IMR-90 (cell line): Measurements from ENCODE around the gene TENM4. TPM values are rescaled to one million over a fixed set of nuclear protein-coding genes. Genes with fewer than 3 reads are reported as not detected.

Source experiments
- ATAC-seq: fragments of 200-7000 bp; cut with Tn5 transposase; 2 replicates; pipeline ENCODE4 v1.9.1; 2020; ENCODE audit warnings: low read depth, mild to moderate bottlenecking, moderate library complexity
- BruUV-seq: library from RNA; stranded (reverse); fragments of 400-500 nt; replicated peaks from 2 replicates; lab custom pipeline; 2021; lab: Mats Ljungman, UMichigan
- CTCF ChIA-PET: fragments of 300-600 bp; formaldehyde crosslinking; extraction: SDS; loops from one replicate; lab custom pipeline; 2021; ENCODE audit warnings: antibody characterized with exemption; lab: Yijun Ruan, JAX
- POLR2A ChIA-PET: fragments of 300-600 bp; sonication (Branson Sonifier 250); formaldehyde crosslinking; loops from one replicate; lab custom pipeline; 2022; ENCODE audit warnings: antibody characterized with exemption; ENCODE audit not compliant: unreplicated experiment; lab: Charles Lee
- DNase-seq: peaks from one replicate; pipeline ENCODE4 v3.0.0; 2013
- H2AFZ ChIP-seq: replicated peaks from 2 replicates; pipeline ENCODE3; 2013; ENCODE audit warnings: low read length, mild to moderate bottlenecking; ENCODE audit not compliant: poor library complexity
- H2AK5ac ChIP-seq: 2 replicates; pipeline ENCODE4 v1.6.1; 2013; ENCODE audit warnings: low read depth, low read length, inconsistent platforms
- H2AK9ac ChIP-seq: replicated peaks from 2 replicates; pipeline ENCODE3; 2013; ENCODE audit warnings: mild to moderate bottlenecking, low read depth, low read length, moderate library complexity; ENCODE audit not compliant: poor library complexity
- H2BK120ac ChIP-seq: 2 replicates; pipeline ENCODE4 v1.6.1; 2013; ENCODE audit warnings: low read depth, low read length, inconsistent platforms
- H2BK15ac ChIP-seq: 3 replicates; pipeline ENCODE4 v1.6.1; 2013; ENCODE audit warnings: low read depth, low read length, inconsistent platforms
- H2BK20ac ChIP-seq: 2 replicates; pipeline ENCODE4 v1.6.1; 2013; ENCODE audit warnings: low read depth, mild to moderate bottlenecking, inconsistent platforms, low read length, moderate library complexity
- H2BK5ac ChIP-seq: 2 replicates; pipeline ENCODE4 v1.6.1; 2013; ENCODE audit warnings: mild to moderate bottlenecking, low read depth, low read length, inconsistent platforms; ENCODE audit not compliant: poor library complexity, severe bottlenecking
- H3K14ac ChIP-seq: replicated peaks from 2 replicates; pipeline ENCODE4 v1.6.1; 2013; ENCODE audit warnings: low read depth, low read length, inconsistent platforms
- H3K18ac ChIP-seq: 2 replicates; pipeline ENCODE4 v1.6.1; 2013; ENCODE audit warnings: low read depth, low read length, control low read depth
- H3K23ac ChIP-seq: 2 replicates; pipeline ENCODE4 v1.6.1; 2013; ENCODE audit warnings: low read depth, low read length, inconsistent platforms
- H3K27ac ChIP-seq: 2 replicates; pipeline ENCODE4 v1.5.1; 2013; ENCODE audit warnings: mild to moderate bottlenecking, control low read depth, low read length; ENCODE audit not compliant: insufficient read depth
- H3K27me3 ChIP-seq: 2 replicates; pipeline ENCODE4 v1.6.1; 2013; ENCODE audit warnings: low read length; ENCODE audit not compliant: control insufficient read depth, insufficient read depth
- H3K36me3 ChIP-seq: 2 replicates; pipeline ENCODE4 v1.6.1; 2013; ENCODE audit warnings: low read length, mixed read lengths; ENCODE audit not compliant: control insufficient read depth, insufficient read depth
- H3K4ac ChIP-seq: 2 replicates; pipeline ENCODE4 v1.6.1; 2013; ENCODE audit warnings: low read depth, low read length, inconsistent platforms
- H3K4me1 ChIP-seq: 2 replicates; pipeline ENCODE4 v1.6.1; 2013; ENCODE audit warnings: low read length, mixed read lengths; ENCODE audit not compliant: control insufficient read depth, insufficient read depth
- H3K4me2 ChIP-seq: 2 replicates; pipeline ENCODE4 v1.6.1; 2013; ENCODE audit warnings: low read depth, mild to moderate bottlenecking, control low read depth, low read length, moderate library complexity
- H3K4me3 ChIP-seq: 2 replicates; pipeline ENCODE4 v1.5.1; 2013; ENCODE audit warnings: low read depth, mild to moderate bottlenecking, control low read depth, low read length, moderate library complexity; ENCODE audit not compliant: insufficient read depth
- H3K56ac ChIP-seq: 2 replicates; pipeline ENCODE4 v1.6.1; 2013; ENCODE audit warnings: low read length, inconsistent platforms; ENCODE audit not compliant: insufficient read depth; ENCODE audit errors: extremely low read depth
- H3K79me1 ChIP-seq, 2 experiments: 2 replicates each; pipeline ENCODE4 v1.6.1; 2013; ENCODE audit warnings: low read length in 2 of 2, inconsistent platforms in 1 of 2, low read depth in 1 of 2
- H3K9ac ChIP-seq: 2 replicates; pipeline ENCODE4 v1.6.1; 2013; ENCODE audit warnings: low read depth, low read length, control low read depth
- H3K9me1 ChIP-seq: 2 replicates; pipeline ENCODE4 v1.6.1; 2013; ENCODE audit warnings: low read length, inconsistent platforms; ENCODE audit not compliant: insufficient read depth
- H3K9me3 ChIP-seq: 2 replicates; pipeline ENCODE4 v1.6.1; 2013; ENCODE audit warnings: low read length; ENCODE audit not compliant: control insufficient read depth, insufficient read depth
- H4K20me1 ChIP-seq: 2 replicates; pipeline ENCODE4 v1.6.1; 2013; ENCODE audit warnings: low read length, inconsistent platforms; ENCODE audit not compliant: insufficient read depth
- H4K5ac ChIP-seq: 2 replicates; pipeline ENCODE4 v1.6.1; 2013; ENCODE audit warnings: mild to moderate bottlenecking, low read depth, low read length, control low read depth
- H4K8ac ChIP-seq, 2 experiments: 2 replicates each; pipeline ENCODE4 v1.6.1; 2013; ENCODE audit warnings: low read depth in 2 of 2, low read length in 2 of 2, control low read depth in 1 of 2, inconsistent platforms in 1 of 2
- H4K91ac ChIP-seq: 2 replicates; pipeline ENCODE4 v1.6.1; 2013; ENCODE audit warnings: low read depth, low read length, inconsistent platforms; ENCODE audit not compliant: insufficient read depth
- CEBPB ChIP-seq: IDR thresholded peaks from 2 replicates; pipeline ENCODE4 v1.6.1; 2012; ENCODE audit warnings: low read depth, low read length, improper control_type of control experiment
- CHD1 ChIP-seq: IDR thresholded peaks from 2 replicates; pipeline ENCODE4 v1.6.1; 2012; ENCODE audit warnings: low read depth, low read length, improper control_type of control experiment
- FOS ChIP-seq: fragments of 150-350 bp; IDR thresholded peaks from 2 replicates; pipeline ENCODE4 v1.6.1; 2016; ENCODE audit warnings: low read depth, low read length
- MAFK ChIP-seq: IDR thresholded peaks from 2 replicates; pipeline ENCODE4 v1.6.1; 2012; ENCODE audit warnings: low read depth, low read length, improper control_type of control experiment
- MAZ ChIP-seq: IDR thresholded peaks from 2 replicates; pipeline ENCODE4 v1.6.1; 2012; ENCODE audit warnings: low read depth, mild to moderate bottlenecking, low read length, improper control_type of control experiment, moderate library complexity, borderline replicate concordance
- MXI1 ChIP-seq: IDR thresholded peaks from 2 replicates; pipeline ENCODE4 v1.6.1; 2012; ENCODE audit warnings: low read depth, mild to moderate bottlenecking, low read length, moderate library complexity, borderline replicate concordance
- NFE2L2 ChIP-seq: fragments of 150-350 bp; IDR thresholded peaks from 2 replicates; pipeline ENCODE4 v1.6.1; 2016; ENCODE audit warnings: low read depth, mild to moderate bottlenecking, low read length
- POLR2A ChIP-seq: IDR thresholded peaks from 2 replicates; pipeline ENCODE4 v1.6.1; 2012; ENCODE audit warnings: mild to moderate bottlenecking, low read depth, low read length
- RAD21 ChIP-seq: IDR thresholded peaks from 2 replicates; pipeline ENCODE4 v1.6.1; 2012; ENCODE audit warnings: low read length, improper control_type of control experiment
- RCOR1 ChIP-seq: IDR thresholded peaks from 2 replicates; pipeline ENCODE4 v1.6.1; 2012; ENCODE audit warnings: mild to moderate bottlenecking, low read length, improper control_type of control experiment; ENCODE audit not compliant: insufficient replicate concordance
- RFX5 ChIP-seq: IDR thresholded peaks from 2 replicates; pipeline ENCODE4 v1.8.0; 2012; ENCODE audit warnings: low read depth, mild to moderate bottlenecking, low read length, moderate library complexity
- SMC3 ChIP-seq: fragments of 150-350 bp; IDR thresholded peaks from 2 replicates; pipeline ENCODE4 v1.6.1; 2016; ENCODE audit warnings: low read depth, mild to moderate bottlenecking, antibody characterized with exemption, low read length, moderate library complexity
- WGBS, 2 experiments: methylation state at CpG; one replicate each; pipeline versions ENCODE4 v1.1.5 to v1.1.7; 2013; ENCODE audit warnings: missing lambda C conversion rate in 2 of 2; ENCODE audit not compliant: insufficient read length in 1 of 2; ENCODE audit errors: extremely low coverage in 2 of 2; 5-methylcytosine and 5-hydroxymethylcytosine counted together
- dilution Hi-C: fragments of 300-500 bp; cut with HindIII; formaldehyde crosslinking; loops from one replicate; pipeline ENCODE4 v1.14.3; 2018; ENCODE audit warnings: low sequenced_read_pairs; ENCODE audit not compliant: unreplicated experiment
- in situ Hi-C: fragments of 300-500 bp; cut with MboI; formaldehyde crosslinking; loops from 3 replicates; pipeline ENCODE4 v1.14.3; 2019; ENCODE audit warnings: low sequenced_read_pairs, inconsistent platforms, mixed read lengths
- intact Hi-C: fragments of 100-400 bp; cut with micrococcal nuclease; formaldehyde crosslinking; loops from 2 replicates; pipeline ENCODE4 v1.10.0; 2022
- polyA plus RNA-seq, 3 experiments: library from polyadenylated mRNA; depleted of rRNA; stranded (reverse); fragments of >200 nt; gene quantifications; 2 replicates each; pipeline ENCODE4 v1.2.3, GENCODE V29; 2012; ENCODE audit warnings: low replicate concordance in 1 of 3
- total RNA-seq: library from RNA; depleted of rRNA; stranded (reverse); fragments of >200 nt; gene quantifications from 2 replicates; pipeline ENCODE4 v1.2.3, GENCODE V29; 2012

Gene TENM4
- total and polyA plus RNA-seq, 2 of the 4 experiments (the other 2 are of a cell fraction), result 7.4 to 9.0 TPM

- H4K91ac ChIP-seq, result no peak overlapping the region
- dilution Hi-C loops (no loop called here), intact Hi-C loops (no loop called here), in situ Hi-C loops (no loop called here)
- no TSS peak for BruUV-seq
- H3K36me3 ChIP-seq, result no peaks in the 10 kb centered on the region
- H4K8ac ChIP-seq, result no peak overlapping the region
- no peak overlapping the region for H2BK15ac ChIP-seq
- H3K4me1 ChIP-seq, result no peaks in the 10 kb centered on the region; the same call in 1 of the 2 replicates
- TF ChIP-seq NFE2L2 (no peak), SMC3 (no peak), MXI1 (no peak), MAZ (no peak), FOS (no peak), RFX5 (no peak), RAD21 (no peak), CHD1 (no peak), RCOR1 (no peak), MAFK (no peak), POLR2A (no peak), CEBPB (no peak)
- H3K9me1 ChIP-seq, result no peaks in the 10 kb centered on the region
- CTCF ChIA-PET, result no interaction called here
- POLR2A ChIA-PET, result no interaction called here
- H3K27me3 ChIP-seq, result no peaks in the 10 kb centered on the region
- H3K4ac ChIP-seq, result no peak overlapping the region
- no peak overlapping the region for H3K27ac ChIP-seq
- peaks cover 2% of the 10 kb centered on the region; the same call in 1 of the 2 replicates for H3K9me3 ChIP-seq
- no peak overlapping the region for H2BK120ac ChIP-seq
- no peak overlapping the region for H2AK9ac ChIP-seq
- no CpG with 5 or more reads among the region's 4 CpGs for WGBS, 2 experiments
- no peak overlapping the region for H3K23ac ChIP-seq
- no peak for DNase-seq
- H3K79me1 ChIP-seq, result no peaks in the 10 kb centered on the region
- no peak overlapping the region for H3K4me3 ChIP-seq
- no peak overlapping the region for H3K14ac ChIP-seq
- no peak for ATAC-seq
- no peak overlapping the region for H3K56ac ChIP-seq
- no peak overlapping the region for H2AK5ac ChIP-seq
- H2BK5ac ChIP-seq, result no peak overlapping the region
- no peaks in the 10 kb centered on the region for H4K20me1 ChIP-seq
- H4K5ac ChIP-seq, result no peak overlapping the region
- no peak overlapping the region for H2BK20ac ChIP-seq
- H3K4me2 ChIP-seq, result no peak overlapping the region
- H2AFZ ChIP-seq, result no peak overlapping the region
- H3K18ac ChIP-seq, result no peak overlapping the region
- H3K9ac ChIP-seq, result no peak overlapping the region
Observed at GRCh38 chr11:79006854-79007253, 434.0 kb downstream of the TENM4 start.
